Endothelial cell of umbilical vein (primary cell): ENCODE data around the gene CNPY3.

Experiments used
- CTCF ChIP-seq, 2 donors: IDR thresholded peaks; 1 replicate in 1 of 2; 2 replicates in 1 of 2; pipeline ENCODE4 v1.5.1; 2011; ENCODE audit warnings: low read length in 2 of 2, mild to moderate bottlenecking in 2 of 2, moderate library complexity in 2 of 2, control low read depth in 1 of 2, inconsistent platforms in 1 of 2, low read depth in 1 of 2; ENCODE audit not compliant: insufficient read depth in 1 of 2; ENCODE audit errors: extremely low read depth in 1 of 2
- GATA2 ChIP-seq: IDR thresholded peaks from 2 replicates; pipeline ENCODE4 v1.7.0; 2011; ENCODE audit warnings: low read depth, mild to moderate bottlenecking, moderate library complexity, mixed read lengths, low read length; ENCODE audit not compliant: insufficient read length, insufficient read depth

- TF ChIP-seq CTCF (IDR thresholded peaks at IDR 0.05; ENCODE audit: extremely low read depth in 1 of 2, insufficient read depth in 1 of 2, low read depth in 1 of 2, low read length in 2 of 2) (no peak), GATA2 (no peak)
These were observed 39.5 kb upstream of the CNPY3 start for GRCh38 chr6:42889815-42890214.
